T-helper 22 cell (primary cell): ENCODE results near the gene VWA3A.
"Not testable (repeated sequence)": the region's sequence is repeated elsewhere in the genome, so short reads cannot be mapped to it uniquely, and the experiment has no call there.

Source experiments
- DNase-seq: peaks from one replicate; pipeline ENCODE4 v3.0.0-alpha.2; 2020; ENCODE audit warnings: low read depth

The VWA3A gene

GRCh38 chr16:22092143-22092933 is at the start of gene VWA3A:
TSS of gene VWA3A (plus strand) at chr16:22092541. CDS start at chr16:22092638, 97 bp downstream.
- no peak for DNase-seq

- not testable (repeated sequence) for DNase-seq
These were observed 48.5 kb upstream of the VWA3A start for GRCh38 chr16:22043882-22044281.

- not testable (repeated sequence) for DNase-seq
These were observed 46.5 kb upstream of the VWA3A start for GRCh38 chr16:22045888-22046287.

GRCh38 chr16:22050963-22051362 is 41.4 kb upstream of the VWA3A start:
- no peak for DNase-seq

- no peak for DNase-seq
These were observed 39.4 kb upstream of the VWA3A start for GRCh38 chr16:22052980-22053379.

GRCh38 chr16:22053921-22054341 is 38.4 kb upstream of the VWA3A start:
- DNase-seq, result no peak

- no peak for DNase-seq
These were observed 37.3 kb upstream of the VWA3A start for GRCh38 chr16:22054847-22055590.

- DNase-seq, result no peak
These were observed 36.5 kb upstream of the VWA3A start for GRCh38 chr16:22055881-22056280.

- DNase-seq, result no peak
These were observed 28.4 kb upstream of the VWA3A start for GRCh38 chr16:22063888-22064467.

- DNase-seq, result no peak
These were observed 27.1 kb upstream of the VWA3A start for GRCh38 chr16:22065252-22065651.

GRCh38 chr16:22070361-22071330 is 21.7 kb upstream of the VWA3A start:
- no peak for DNase-seq

GRCh38 chr16:22071331-22071910 is 20.9 kb upstream of the VWA3A start:
- no peak for DNase-seq

GRCh38 chr16:22073350-22073749 is 19.0 kb upstream of the VWA3A start:
- DNase-seq, result no peak

- no peak for DNase-seq
These were observed 17.1 kb upstream of the VWA3A start for GRCh38 chr16:22075043-22075757.

- no peak for DNase-seq
These were observed 16.6 kb upstream of the VWA3A start for GRCh38 chr16:22075776-22076175.

GRCh38 chr16:22077700-22078313 is 14.5 kb upstream of the VWA3A start:
- DNase-seq, result peak; percentile 32

- DNase-seq, result no peak
These were observed 13.7 kb upstream of the VWA3A start for GRCh38 chr16:22078656-22079055.

- DNase-seq, result no peak
These were observed 11.3 kb upstream of the VWA3A start for GRCh38 chr16:22081050-22081449.

GRCh38 chr16:22086440-22086839 is 5.9 kb upstream of the VWA3A start:
- DNase-seq, result no peak

- no peak for DNase-seq
These were observed 3.7 kb upstream of the VWA3A start for GRCh38 chr16:22088642-22089041.
